HepG2 (cell line): ENCODE measurements around the gene MPI. TPM values are rescaled to one million over a fixed set of nuclear protein-coding genes. Genes with fewer than 3 reads are reported as not detected.

Experiments
- ATAC-seq: fragments of 200-7000 bp; cut with Tn5 transposase; 3 replicates; pipeline ENCODE4 v1.9.1; 2020; ENCODE audit warnings: mild to moderate bottlenecking, moderate library complexity
- BruUV-seq: library from RNA; stranded (reverse); fragments of 400-500 nt; replicated peaks from 2 replicates; lab custom pipeline; 2021; lab: Mats Ljungman, UMichigan
- CTCF ChIA-PET: fragments of 300-600 bp; formaldehyde crosslinking; extraction: SDS; loops from one replicate; lab custom pipeline; 2021; ENCODE audit warnings: low total read pairs, inconsistent platforms, low intra/inter-chr PET ratio; lab: Yijun Ruan, JAX
- POLR2A ChIA-PET: fragments of 350-600 bp; sonication (Branson Sonifier 250); formaldehyde crosslinking; loops from one replicate; lab custom pipeline; 2020; ENCODE audit warnings: antibody characterized with exemption, inconsistent platforms; lab: Yijun Ruan, JAX
- DNase-seq: peaks from one replicate; pipeline ENCODE4 v3.0.0-alpha.2; 2015; ENCODE audit warnings: low spot score
- FAIRE-seq: peaks from 3 replicates; lab custom pipeline; 2011; peaks lifted over from hg19 to GRCh38; lab: Jason Lieb, UNC
- H2AFZ ChIP-seq: one replicate; pipeline ENCODE4 v1.6.1; 2011; ENCODE audit warnings: low read length, inconsistent platforms
- H3K27ac ChIP-seq: fragments of 300-600 bp; 3 replicates; pipeline ENCODE4 v1.8.0; 2011; ENCODE audit warnings: mixed run types, mild to moderate bottlenecking, mixed read lengths, low read length, inconsistent platforms; ENCODE audit not compliant: insufficient read depth; ENCODE audit errors: extremely low read length
- H3K27me3 ChIP-seq, 2 experiments: fragments of 200-600 bp in 1 of 2; 2 replicates in 1 of 2; 3 replicates in 1 of 2; pipeline versions ENCODE4 v1.6.0 to v1.8.0; 2011; ENCODE audit warnings: low read length in 2 of 2, mild to moderate bottlenecking in 2 of 2, moderate library complexity in 2 of 2, inconsistent platforms in 1 of 2; ENCODE audit not compliant: insufficient read depth in 2 of 2, control insufficient read depth in 1 of 2
- H3K36me3 ChIP-seq, 2 experiments: fragments of 200-600 bp in 1 of 2; replicated peaks in 1 of 2; 2 replicates in 1 of 2; 3 replicates in 1 of 2; pipeline versions ENCODE4 v1.5.1 to v1.8.0; 2011; ENCODE audit warnings: low read length in 2 of 2, inconsistent platforms in 1 of 2; ENCODE audit not compliant: insufficient read depth in 2 of 2, control insufficient read depth in 1 of 2
- H3K4me1 ChIP-seq: 2 replicates; pipeline ENCODE4 v1.5.1; 2012; ENCODE audit warnings: low read length, inconsistent platforms; ENCODE audit not compliant: insufficient read depth
- H3K4me2 ChIP-seq: 2 replicates; pipeline ENCODE4 v1.6.0; 2011; ENCODE audit warnings: low read depth, low read length, inconsistent platforms
- H3K4me3 ChIP-seq, 3 experiments: fragments of 200-600 bp in 1 of 3; sonication (generic), shearing (Covaris generic) in 1 of 3; replicated peaks in 1 of 3; 2 replicates each; pipeline ENCODE4 v1.5.1; 2011 to 2016; ENCODE audit warnings: low read length in 3 of 3, inconsistent platforms in 2 of 3, low read depth in 2 of 3, mild to moderate bottlenecking in 2 of 3, control low read depth in 1 of 3, mixed read lengths in 1 of 3; ENCODE audit not compliant: insufficient read depth in 1 of 3
- H3K79me2 ChIP-seq: one replicate; pipeline ENCODE4 v1.6.1; 2011; ENCODE audit warnings: low read length, inconsistent platforms; ENCODE audit not compliant: insufficient read depth
- H3K9ac ChIP-seq: 2 replicates; pipeline ENCODE4 v1.6.0; 2011; ENCODE audit warnings: mild to moderate bottlenecking, low read depth, low read length, inconsistent platforms; ENCODE audit not compliant: insufficient read depth
- H3K9me3 ChIP-seq: 2 replicates; pipeline ENCODE4 v1.5.1; 2012; ENCODE audit warnings: mild to moderate bottlenecking, low read length
- H4K20me1 ChIP-seq: 2 replicates; pipeline ENCODE4 v1.6.0; 2011; ENCODE audit warnings: inconsistent platforms, mild to moderate bottlenecking, low read length, moderate library complexity; ENCODE audit not compliant: insufficient read depth
- HES4 ChIP-seq: sonication (generic); formaldehyde crosslinking; IDR thresholded peaks from 2 replicates; pipeline ENCODE4 v1.9.0; 2021; ENCODE audit warnings: mild to moderate bottlenecking, missing genetic modification reagents, borderline replicate concordance
- NFKB2 ChIP-seq: sonication (generic); formaldehyde crosslinking; IDR thresholded peaks from 2 replicates; pipeline ENCODE4 v1.4.0; 2020; ENCODE audit warnings: missing genetic modification reagents, borderline replicate concordance
- REXO4 ChIP-seq: sonication (generic); formaldehyde crosslinking; IDR thresholded peaks from 2 replicates; pipeline ENCODE4 v1.8.0; 2022; ENCODE audit warnings: missing genetic modification reagents, mild to moderate bottlenecking, borderline replicate concordance
- RORA ChIP-seq: sonication (generic); formaldehyde crosslinking; IDR thresholded peaks from 2 replicates; pipeline ENCODE4 v1.5.0; 2020; ENCODE audit warnings: mild to moderate bottlenecking, missing genetic modification reagents, moderate library complexity
- SIN3A ChIP-seq: IDR thresholded peaks from 2 replicates; pipeline ENCODE4 v1.6.1; 2011; ENCODE audit warnings: low read depth, mild to moderate bottlenecking, control low read depth, low read length, borderline replicate concordance
- ZBTB3 ChIP-seq: sonication (generic); formaldehyde crosslinking; IDR thresholded peaks from 2 replicates; pipeline ENCODE4 v1.4.0; 2020; ENCODE audit warnings: low read depth, mild to moderate bottlenecking, moderate library complexity, missing genetic modification reagents, borderline replicate concordance
- ZNF12 ChIP-seq: sonication (generic); formaldehyde crosslinking; IDR thresholded peaks from 2 replicates; pipeline ENCODE4 v1.5.0; 2020; ENCODE audit warnings: missing genetic modification reagents
- ZNF660 ChIP-seq: sonication (generic); formaldehyde crosslinking; IDR thresholded peaks from 2 replicates; pipeline ENCODE4 v1.5.1; 2020; ENCODE audit warnings: mild to moderate bottlenecking, low read depth, missing genetic modification reagents, borderline replicate concordance
- ZNF83 ChIP-seq: sonication (generic); formaldehyde crosslinking; IDR thresholded peaks from 2 replicates; pipeline ENCODE4 v1.4.0; 2020; ENCODE audit warnings: missing genetic modification reagents, mild to moderate bottlenecking, borderline replicate concordance
- WGBS: methylation state at CpG from one replicate; pipeline ENCODE4 v1.1.6; 2017; ENCODE audit warnings: low lambda C conversion rate; 5-methylcytosine and 5-hydroxymethylcytosine counted together
- in situ Hi-C: cut with HindIII; loops from 2 replicates; pipeline ENCODE4 v1.10.0; 2017; ENCODE audit warnings: low pct_unique_long_range_greater_than_20kb; ENCODE audit not compliant: extremely low pct_ligation_motif_present
- intact Hi-C: fragments of 100-400 bp; cut with micrococcal nuclease; formaldehyde crosslinking; loops from one replicate; pipeline ENCODE4 v1.10.0; 2022; ENCODE audit not compliant: unreplicated experiment
- polyA plus RNA-seq, 8 experiments: library from polyadenylated mRNA; depleted of rRNA in 3 of 8; stranded (reverse) in 7 of 8; unstranded in 1 of 8; fragments of >200 nt; fragmentation: Illumina TruSeq in 4 of 8; extraction: Trizol in 4 of 8; gene quantifications; 2 replicates each; pipeline versions ENCODE4 v1.2.1 to v1.2.3, GENCODE V29; 2011 to 2016; ENCODE audit warnings: low read depth in 4 of 8, missing spikeins in 1 of 8, mixed read lengths in 1 of 8; ENCODE audit not compliant: insufficient read depth in 1 of 8
- total RNA-seq, 5 experiments: library from RNA; depleted of rRNA; stranded (reverse); fragments of >200 nt; fragmentation: Illumina TruSeq; extraction: Trizol; gene quantifications; 2 replicates each; pipeline ENCODE4 v1.2.3, GENCODE V29; 2016; ENCODE audit warnings: low read depth in 1 of 5
- TF ChIP-seq, protein P1 (sequence below): sonication (generic); formaldehyde crosslinking; IDR thresholded peaks from 2 replicates; pipeline ENCODE4 v1.4.0; 2020; ENCODE audit warnings: missing genetic modification reagents

The MPI gene
- total and polyA plus RNA-seq, 2 of the 13 experiments (the other 11 are each of a cell fraction or from before 2014, with no cell fraction given) = 36.9 to 63.5 TPM

DNA sequence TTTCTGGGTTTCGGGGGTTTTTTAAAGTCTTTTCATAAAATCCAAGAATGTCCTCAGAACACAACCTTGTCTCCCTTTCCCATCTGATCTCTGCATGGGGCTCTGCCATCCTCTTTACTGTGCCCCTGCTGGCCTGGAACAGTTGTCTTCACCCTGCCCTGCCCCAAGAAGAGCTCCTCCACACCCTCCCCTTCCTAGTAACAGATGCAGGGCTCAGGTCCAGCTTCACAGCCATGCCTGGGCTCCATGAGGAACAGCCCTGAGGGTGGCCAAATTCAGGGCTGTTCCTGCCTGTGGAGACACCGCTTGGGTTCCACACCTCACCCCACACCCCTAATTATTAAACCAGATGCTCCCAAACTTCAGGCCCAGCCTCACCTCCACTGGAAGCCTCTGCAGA is 34.0 kb upstream of the MPI start:
- H3K4me2 ChIP-seq = no peak overlapping the region
- no peak for TF ChIP-seq RORA (CRISPR knock-in tag)
- no peak for TF ChIP-seq ZNF83 (CRISPR knock-in tag)
- no peak for TF ChIP-seq ZNF12
- TF ChIP-seq NFKB2 (CRISPR knock-in tag) = no peak
- no peak for TF ChIP-seq ZBTB3 (CRISPR knock-in tag)
- TF ChIP-seq, protein P1, sequence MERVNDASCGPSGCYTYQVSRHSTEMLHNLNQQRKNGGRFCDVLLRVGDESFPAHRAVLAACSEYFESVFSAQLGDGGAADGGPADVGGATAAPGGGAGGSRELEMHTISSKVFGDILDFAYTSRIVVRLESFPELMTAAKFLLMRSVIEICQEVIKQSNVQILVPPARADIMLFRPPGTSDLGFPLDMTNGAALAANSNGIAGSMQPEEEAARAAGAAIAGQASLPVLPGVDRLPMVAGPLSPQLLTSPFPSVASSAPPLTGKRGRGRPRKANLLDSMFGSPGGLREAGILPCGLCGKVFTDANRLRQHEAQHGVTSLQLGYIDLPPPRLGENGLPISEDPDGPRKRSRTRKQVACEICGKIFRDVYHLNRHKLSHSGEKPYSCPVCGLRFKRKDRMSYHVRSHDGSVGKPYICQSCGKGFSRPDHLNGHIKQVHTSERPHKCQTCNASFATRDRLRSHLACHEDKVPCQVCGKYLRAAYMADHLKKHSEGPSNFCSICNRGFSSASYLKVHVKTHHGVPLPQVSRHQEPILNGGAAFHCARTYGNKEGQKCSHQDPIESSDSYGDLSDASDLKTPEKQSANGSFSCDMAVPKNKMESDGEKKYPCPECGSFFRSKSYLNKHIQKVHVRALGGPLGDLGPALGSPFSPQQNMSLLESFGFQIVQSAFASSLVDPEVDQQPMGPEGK (CRISPR knock-in tag) = no peak
- no peak for TF ChIP-seq SIN3A
- TF ChIP-seq HES4 = no peak
- no peak for TF ChIP-seq ZNF660 (CRISPR knock-in tag)
- no peak for TF ChIP-seq REXO4 (CRISPR knock-in tag)
- CTCF ChIA-PET = no interaction called here
- H3K36me3 ChIP-seq = peaks cover 18 to 38% of the 10 kb centered on the region in 2 experiments; a peak in 4 of 5 replicates
- H3K4me3 ChIP-seq = no peak overlapping the region
- no peak for DNase-seq
- H3K9me3 ChIP-seq = no peaks in the 10 kb centered on the region
- no TSS peak for BruUV-seq
- intact Hi-C loops = loop anchor here (2.0 kb wide), 1 partner anchor 13 kb away; the partner anchor contains the start of gene ULK3
- no peak for ATAC-seq
- peaks cover 25% of the 10 kb centered on the region for H3K4me1 ChIP-seq
- POLR2A ChIA-PET = no interaction called here
- in situ Hi-C loops = no loop called here
- H4K20me1 ChIP-seq = 0 out of 2 replicates have a peak, but pooled peaks cover 3% of the 10 kb centered on the region
- H3K79me2 ChIP-seq = peaks cover 12% of the 10 kb centered on the region
- H3K9ac ChIP-seq = no peak overlapping the region
- WGBS = 98% methylated on average over 2 of the region's 2 CpGs
- no peak overlapping the region for H2AFZ ChIP-seq
- no peaks in the 10 kb centered on the region for H3K27me3 ChIP-seq
- no peak overlapping the region for H3K27ac ChIP-seq
- no peak for FAIRE-seq
